H9 (cell line): Measurements from ENCODE around the gene MGAT4D. TPM values are rescaled to one million over a fixed set of nuclear protein-coding genes. Genes with fewer than 3 reads are reported as not detected.

Source experiments
- DNase-seq: peaks from one replicate; pipeline ENCODE4 v3.0.0-alpha.2; 2017
- H2AFZ ChIP-seq: one replicate; pipeline ENCODE4 v1.6.1; 2013; ENCODE audit warnings: mild to moderate bottlenecking, low read length, control low read depth, moderate library complexity
- H2AK5ac ChIP-seq: 2 replicates; pipeline ENCODE4 v1.6.1; 2013; ENCODE audit warnings: low read length, control low read depth, mixed read lengths; ENCODE audit not compliant: insufficient read length
- H2BK120ac ChIP-seq: one replicate; pipeline ENCODE4 v1.6.1; 2013; ENCODE audit warnings: low read depth, mild to moderate bottlenecking, low read length, control low read depth, inconsistent platforms; ENCODE audit not compliant: poor library complexity, severe bottlenecking
- H2BK12ac ChIP-seq: 2 replicates; pipeline ENCODE4 v1.6.1; 2013; ENCODE audit warnings: low read length, control low read depth, mixed read lengths, low read depth; ENCODE audit not compliant: insufficient read length
- H2BK15ac ChIP-seq: 2 replicates; pipeline ENCODE4 v1.6.1; 2013; ENCODE audit warnings: low read depth, low read length, control low read depth
- H2BK20ac ChIP-seq: one replicate; pipeline ENCODE4 v1.6.1; 2013; ENCODE audit warnings: low read depth, mild to moderate bottlenecking, low read length, control low read depth, inconsistent platforms; ENCODE audit not compliant: poor library complexity, severe bottlenecking
- H2BK5ac ChIP-seq: 2 replicates; pipeline ENCODE4 v1.6.1; 2013; ENCODE audit warnings: low read length, control low read depth, mixed read lengths; ENCODE audit not compliant: insufficient read length
- H3K14ac ChIP-seq: 2 replicates; pipeline ENCODE4 v1.6.1; 2013; ENCODE audit warnings: low read length, control low read depth; ENCODE audit not compliant: insufficient read depth
- H3K18ac ChIP-seq: 2 replicates; pipeline ENCODE4 v1.6.1; 2013; ENCODE audit warnings: low read depth, mild to moderate bottlenecking, mixed read lengths, low read length, control low read depth; ENCODE audit not compliant: insufficient read length
- H3K23ac ChIP-seq: 2 replicates; pipeline ENCODE4 v1.6.1; 2013; ENCODE audit warnings: low read length, control low read depth, mixed read lengths, low read depth; ENCODE audit not compliant: insufficient read length
- H3K23me2 ChIP-seq: 2 replicates; pipeline ENCODE4 v1.6.1; 2013; ENCODE audit warnings: low read depth, mild to moderate bottlenecking, mixed read lengths, low read length, control low read depth; ENCODE audit not compliant: insufficient read length, poor library complexity, severe bottlenecking
- H3K27ac ChIP-seq: 2 replicates; pipeline ENCODE4 v1.5.1; 2013; ENCODE audit warnings: low read length, control low read depth, mixed read lengths, low read depth; ENCODE audit not compliant: insufficient read length
- H3K27me3 ChIP-seq: 2 replicates; pipeline ENCODE4 v1.6.1; 2013; ENCODE audit warnings: low read length, control low read depth, inconsistent platforms; ENCODE audit not compliant: insufficient read depth
- H3K4ac ChIP-seq: 2 replicates; pipeline ENCODE4 v1.6.1; 2013; ENCODE audit warnings: low read depth, mild to moderate bottlenecking, control low read depth, inconsistent platforms, low read length, moderate library complexity
- H3K4me1 ChIP-seq: 2 replicates; pipeline ENCODE4 v1.6.1; 2013; ENCODE audit warnings: low read length, control low read depth, inconsistent platforms; ENCODE audit not compliant: insufficient read depth
- H3K4me2 ChIP-seq: 2 replicates; pipeline ENCODE4 v1.6.1; 2013; ENCODE audit warnings: low read length, control low read depth, mixed read lengths; ENCODE audit not compliant: insufficient read length, insufficient read depth
- H3K56ac ChIP-seq: 2 replicates; pipeline ENCODE4 v1.6.1; 2013; ENCODE audit warnings: low read depth, mild to moderate bottlenecking, mixed read lengths, low read length, control low read depth; ENCODE audit not compliant: insufficient read length
- H3K79me1 ChIP-seq: 2 replicates; pipeline ENCODE4 v1.6.1; 2013; ENCODE audit warnings: low read depth, mild to moderate bottlenecking, moderate library complexity, low read length, control low read depth, inconsistent platforms; ENCODE audit not compliant: insufficient read depth, poor library complexity, severe bottlenecking
- H3K79me2 ChIP-seq: 2 replicates; pipeline ENCODE4 v1.6.1; 2013; ENCODE audit warnings: low read length, control low read depth, inconsistent platforms; ENCODE audit not compliant: insufficient read depth
- H3K9ac ChIP-seq: 2 replicates; pipeline ENCODE4 v1.6.1; 2013; ENCODE audit warnings: low read length, control low read depth, mixed read lengths; ENCODE audit not compliant: insufficient read length; ENCODE audit errors: extremely low read depth
- H3K9me3 ChIP-seq: one replicate; pipeline ENCODE4 v1.6.1; 2013; ENCODE audit warnings: low read depth, low read length, inconsistent platforms; ENCODE audit not compliant: control insufficient read depth
- H3T11ph ChIP-seq: one replicate; pipeline ENCODE4 v1.6.1; 2013; ENCODE audit warnings: mild to moderate bottlenecking, low read length, control low read depth, inconsistent platforms
- H4K20me1 ChIP-seq: one replicate; pipeline ENCODE4 v1.6.1; 2013; ENCODE audit not compliant: control insufficient read depth, insufficient read length, insufficient read depth
- H4K5ac ChIP-seq: 2 replicates; pipeline ENCODE4 v1.6.1; 2013; ENCODE audit warnings: low read depth, mild to moderate bottlenecking, mixed read lengths, low read length, control low read depth; ENCODE audit not compliant: insufficient read length
- H4K8ac ChIP-seq: replicated peaks from 2 replicates; pipeline ENCODE4 v1.6.1; 2013; ENCODE audit warnings: low read length, control low read depth, mixed read lengths, low read depth; ENCODE audit not compliant: insufficient read length
- H4K91ac ChIP-seq: 2 replicates; pipeline ENCODE4 v1.6.1; 2013; ENCODE audit warnings: low read depth, mild to moderate bottlenecking, moderate library complexity, mixed read lengths, low read length, control low read depth; ENCODE audit not compliant: insufficient read length
- H3K27ac Mint-ChIP-seq, 3 experiments: 2 replicates in 2 of 3; 3 replicates in 1 of 3; pipeline ENCODE4 v1.8.0; 2020 to 2021; ENCODE audit warnings: mixed read lengths in 3 of 3, mild to moderate bottlenecking in 1 of 3, moderate library complexity in 1 of 3
- H3K27me3 Mint-ChIP-seq: 2 replicates; pipeline ENCODE4 v1.8.0; 2021; ENCODE audit warnings: low read depth, mild to moderate bottlenecking, moderate library complexity, mixed read lengths
- H3K36me3 Mint-ChIP-seq, 3 experiments: 2 replicates in 2 of 3; 3 replicates in 1 of 3; pipeline ENCODE4 v1.8.0; 2020 to 2021; ENCODE audit warnings: low read depth in 3 of 3, mixed read lengths in 3 of 3; ENCODE audit not compliant: insufficient read depth in 1 of 3
- H3K4me1 Mint-ChIP-seq, 2 experiments: 2 replicates each; pipeline ENCODE4 v1.8.0; 2020; ENCODE audit warnings: mixed read lengths in 2 of 2
- H3K4me3 Mint-ChIP-seq, 2 experiments: 2 replicates in 1 of 2; 3 replicates in 1 of 2; pipeline ENCODE4 v1.8.0; 2020 to 2021; ENCODE audit warnings: mild to moderate bottlenecking in 2 of 2, mixed read lengths in 2 of 2, moderate library complexity in 1 of 2
- H3K9me3 Mint-ChIP-seq, 2 experiments: 2 replicates in 1 of 2; 3 replicates in 1 of 2; pipeline ENCODE4 v1.8.0; 2020; ENCODE audit warnings: mild to moderate bottlenecking in 2 of 2, mixed read lengths in 2 of 2, moderate library complexity in 1 of 2
- CTCF ChIP-seq: fragments of 200-600 bp; sonication (generic); conservative IDR thresholded peaks from 3 replicates; pipeline ENCODE4 v1.8.0; 2021; ENCODE audit warnings: antibody characterized with exemption, mild to moderate bottlenecking
- WGBS: extraction: QIAGEN DNeasy Blood & Tissue Kit; methylation state at CpG from one replicate; pipeline ENCODE4 v1.1.7; 2013; ENCODE audit warnings: missing lambda C conversion rate, low lambda C conversion rate, mixed read lengths; ENCODE audit not compliant: insufficient read length; ENCODE audit errors: extremely low coverage; 5-methylcytosine and 5-hydroxymethylcytosine counted together
- total RNA-seq: library from RNA; stranded (reverse); gene quantifications from 2 replicates; pipeline ENCODE4 v1.2.1, GENCODE V29; 2021

The MGAT4D gene
- total RNA-seq, 1 experiment from 2014 or later = not detected

- H3K9ac ChIP-seq = no peak overlapping the region
- no peaks in the 10 kb centered on the region for H3K4me1 ChIP-seq
- no peak overlapping the region for H2AFZ ChIP-seq
- no peak overlapping the region for H3K56ac ChIP-seq
- no peak overlapping the region for H3K14ac ChIP-seq
- no peak overlapping the region for H2BK20ac ChIP-seq
- no peak overlapping the region for H3K23ac ChIP-seq
- no CpG with 5 or more reads among the region's 5 CpGs for whole genome bisulfite sequencing
- H2BK5ac ChIP-seq = no peak overlapping the region
- H3T11ph ChIP-seq = no peak overlapping the region
- no peaks in the 10 kb centered on the region; the same call in 1 of the 2 replicates for H3K27me3 Mint-ChIP-seq
- H4K91ac ChIP-seq = no peak overlapping the region
- no peak overlapping the region for H3K4ac ChIP-seq
- H2AK5ac ChIP-seq = no peak overlapping the region
- no peak for DNase-seq
- no peaks in the 10 kb centered on the region for H3K23me2 ChIP-seq
- no peaks in the 10 kb centered on the region for H3K9me3 ChIP-seq
- H3K79me2 ChIP-seq = no peaks in the 10 kb centered on the region
- H3K4me1 Mint-ChIP-seq = no peaks in the 10 kb centered on the region
- H3K9me3 Mint-ChIP-seq = no peaks in the 10 kb centered on the region
- H3K4me2 ChIP-seq = no peak overlapping the region
- H3K79me1 ChIP-seq = no peaks in the 10 kb centered on the region
- H4K5ac ChIP-seq = no peak overlapping the region
- no peaks in the 10 kb centered on the region for H3K36me3 Mint-ChIP-seq
- H3K18ac ChIP-seq = no peak overlapping the region
- H4K20me1 ChIP-seq = no peaks in the 10 kb centered on the region
- no peak overlapping the region for H3K27ac Mint-ChIP-seq
- H3K27ac ChIP-seq = no peak overlapping the region
- H4K8ac ChIP-seq = no peak overlapping the region
- H2BK12ac ChIP-seq = no peak overlapping the region
- no peak overlapping the region for H3K4me3 Mint-ChIP-seq
- H2BK15ac ChIP-seq = no peak overlapping the region
- H2BK120ac ChIP-seq = no peak overlapping the region
- H3K27me3 ChIP-seq = no peaks in the 10 kb centered on the region
- TF ChIP-seq CTCF = peak; percentile 35; the same call in 2 of the 3 replicates
Measured at GRCh38 chr4:140395668-140396067, 102.4 kb downstream of the MGAT4D start.

Other genes starting within 250 kb of the MGAT4D start
- 29.4 and 30.4 TPM in 2 replicates for gene SCOC, start 124.6 kb downstream of the MGAT4D start, total RNA-seq
- 2.9 and 3.2 TPM in 2 replicates for gene CLGN, start 70.6 kb downstream of the MGAT4D start, total RNA-seq
- 26.3 and 28.0 TPM in 2 replicates for gene ELMOD2, start 25.9 kb upstream of the MGAT4D start, total RNA-seq
- not detected in 2 replicates for gene UCP1, start 70.7 kb upstream of the MGAT4D start, total RNA-seq